ENCODE data around the gene LYPD6.

DNA sequence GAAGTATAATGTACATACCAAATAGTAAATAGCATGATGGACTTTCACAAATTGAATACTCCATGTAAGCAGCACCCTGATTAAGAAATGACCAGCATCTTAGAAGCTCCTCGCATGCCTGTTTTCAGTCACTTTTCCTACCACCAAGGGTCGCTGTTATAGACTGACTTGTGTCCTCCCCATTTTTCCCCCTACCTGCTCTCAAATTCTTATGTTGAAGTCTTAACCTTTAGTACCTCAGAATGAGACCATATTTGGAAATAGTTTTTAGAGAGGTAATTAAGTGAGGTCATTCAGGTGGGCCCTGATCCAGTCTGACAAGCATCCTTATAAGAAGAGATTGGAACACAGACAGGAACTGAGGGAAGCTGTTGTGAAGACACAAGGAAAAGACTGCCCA, 125.9 kb downstream of the LYPD6 start:
- TF ChIP-seq, protein P1, sequence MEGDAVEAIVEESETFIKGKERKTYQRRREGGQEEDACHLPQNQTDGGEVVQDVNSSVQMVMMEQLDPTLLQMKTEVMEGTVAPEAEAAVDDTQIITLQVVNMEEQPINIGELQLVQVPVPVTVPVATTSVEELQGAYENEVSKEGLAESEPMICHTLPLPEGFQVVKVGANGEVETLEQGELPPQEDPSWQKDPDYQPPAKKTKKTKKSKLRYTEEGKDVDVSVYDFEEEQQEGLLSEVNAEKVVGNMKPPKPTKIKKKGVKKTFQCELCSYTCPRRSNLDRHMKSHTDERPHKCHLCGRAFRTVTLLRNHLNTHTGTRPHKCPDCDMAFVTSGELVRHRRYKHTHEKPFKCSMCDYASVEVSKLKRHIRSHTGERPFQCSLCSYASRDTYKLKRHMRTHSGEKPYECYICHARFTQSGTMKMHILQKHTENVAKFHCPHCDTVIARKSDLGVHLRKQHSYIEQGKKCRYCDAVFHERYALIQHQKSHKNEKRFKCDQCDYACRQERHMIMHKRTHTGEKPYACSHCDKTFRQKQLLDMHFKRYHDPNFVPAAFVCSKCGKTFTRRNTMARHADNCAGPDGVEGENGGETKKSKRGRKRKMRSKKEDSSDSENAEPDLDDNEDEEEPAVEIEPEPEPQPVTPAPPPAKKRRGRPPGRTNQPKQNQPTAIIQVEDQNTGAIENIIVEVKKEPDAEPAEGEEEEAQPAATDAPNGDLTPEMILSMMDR (IDR thresholded peaks at IDR 0.05): no peak
- no peak for TF ChIP-seq ZFX (IDR thresholded peaks at IDR 0.05; ENCODE audit: borderline replicate concordance)
